ENCODE results near the gene AMT.
A peak's percentile ranks its signal among the peaks of the same experiment; 100 is the strongest.

The AMT gene

GRCh38 chr3:49387721-49388120 is 34.6 kb downstream of the AMT start:
- no peak for DNase-seq

GRCh38 chr3:49386056-49386756 is 36.1 kb downstream of the AMT start:
- DNase-seq = no peak

DNA sequence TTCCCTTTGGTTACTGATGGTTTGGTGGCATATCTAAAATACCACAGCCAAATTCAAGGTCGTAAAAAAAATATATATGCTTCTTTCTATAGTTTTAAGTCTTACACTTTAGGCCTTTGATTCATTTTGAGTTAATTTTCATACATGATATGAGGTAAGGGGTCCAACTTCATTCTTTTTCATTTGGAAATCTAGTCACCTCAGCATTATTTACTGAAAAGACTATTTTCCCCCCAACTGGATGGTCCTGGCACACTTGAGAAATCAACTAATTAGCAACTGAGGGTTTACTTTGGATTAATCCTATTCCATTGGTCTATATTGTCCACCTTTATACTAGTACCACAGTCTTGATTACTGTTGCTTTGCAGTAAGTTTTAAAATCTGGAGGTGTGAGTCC is 36.7 kb downstream of the AMT start:
- DNase-seq = no peak

DNA sequence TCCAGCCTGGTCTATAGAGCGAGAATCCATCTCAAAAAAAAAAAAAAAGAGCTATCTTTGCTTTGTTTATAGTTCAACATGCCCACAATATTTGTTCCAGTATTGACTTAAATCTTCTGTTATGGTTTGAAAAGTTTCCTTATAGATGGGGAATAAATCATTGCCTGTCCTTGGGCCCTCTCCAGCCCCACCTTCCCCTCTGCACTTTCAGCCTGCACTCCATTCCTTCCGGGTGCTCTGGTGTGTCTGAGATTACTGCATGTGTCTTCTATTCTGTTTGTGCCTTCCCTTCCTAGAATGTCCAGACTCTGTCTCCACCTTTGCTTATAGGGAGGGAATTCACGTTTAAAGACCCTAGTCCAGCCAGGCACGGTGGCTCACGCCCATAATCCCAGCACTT is 38.9 kb downstream of the AMT start:
- DNase-seq = no peak

GRCh38 chr3:49378249-49378895 is 43.9 kb downstream of the AMT start:
- no peak for DNase-seq

DNA sequence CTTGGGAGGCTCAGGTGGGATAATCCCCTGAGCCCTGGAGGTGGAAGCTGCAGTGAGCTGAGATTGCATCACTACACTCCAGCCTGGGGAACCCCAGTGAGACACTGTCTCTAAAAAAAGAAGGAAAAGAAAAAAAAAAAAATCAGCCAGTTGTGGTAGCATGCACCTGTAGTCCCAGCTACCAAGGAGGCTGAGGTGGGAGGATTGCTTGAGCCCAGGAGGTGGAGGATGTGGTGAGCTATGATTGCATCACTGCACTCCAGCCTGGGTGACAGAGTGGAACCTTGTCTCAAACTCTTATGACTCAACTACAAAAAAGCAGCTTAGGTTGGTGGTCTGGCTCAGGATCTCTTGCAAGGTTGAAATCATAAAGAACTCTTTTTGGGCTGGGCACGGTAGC is 44.8 kb downstream of the AMT start:
- peak; percentile 58 for DNase-seq

DNA sequence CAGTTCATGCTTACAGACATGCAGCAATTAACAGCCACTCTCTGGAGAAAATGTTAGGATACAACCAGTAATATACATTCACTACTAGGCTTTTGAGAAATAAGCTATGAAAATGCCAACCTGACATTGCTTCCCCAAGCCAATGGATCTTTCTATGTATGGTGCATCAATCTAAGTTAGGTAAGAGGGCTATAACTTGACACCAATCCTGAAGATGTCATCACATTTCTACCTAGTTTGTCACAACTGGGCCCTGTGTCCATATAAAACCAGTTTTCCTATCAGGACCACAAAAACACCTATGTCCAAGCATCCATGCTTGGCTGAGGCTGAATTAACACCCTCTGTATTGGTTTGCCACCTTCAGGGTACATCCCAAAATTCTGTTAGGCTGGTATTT is 50.3 kb downstream of the AMT start:
- DNase-seq = no peak

DNA sequence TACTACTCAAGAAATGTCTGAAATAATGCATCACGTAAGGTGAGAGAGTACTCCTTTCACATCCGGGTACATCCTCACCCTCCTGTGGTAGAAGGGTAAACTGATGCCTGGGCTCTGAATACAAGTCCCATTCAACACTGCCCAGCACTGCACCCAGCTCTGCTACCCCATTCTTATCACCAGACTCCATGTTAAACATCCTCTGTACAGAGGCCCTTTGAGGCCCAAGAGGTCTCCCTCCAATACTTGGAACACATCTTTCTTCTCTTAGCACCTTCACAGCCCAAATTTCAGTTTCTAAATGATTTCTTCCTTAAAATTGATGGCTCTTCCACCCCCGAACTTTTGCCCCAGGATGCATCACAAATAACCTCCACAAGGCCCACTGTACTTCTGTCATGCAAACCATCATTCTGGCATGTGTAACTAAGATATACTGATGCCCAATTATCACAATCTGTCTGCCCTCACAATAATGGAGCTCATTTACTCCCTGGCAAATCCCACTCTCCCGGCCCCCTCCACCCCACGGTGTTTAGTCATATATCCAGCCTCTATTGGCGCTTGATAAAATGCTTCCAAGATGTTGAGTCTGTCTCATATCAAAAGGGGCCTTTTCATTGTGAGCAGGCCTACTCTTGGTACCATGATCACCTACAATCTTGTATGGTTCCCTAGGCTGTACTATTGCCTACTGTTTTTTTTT is 51.5 kb downstream of the AMT start:
- no peak for DNase-seq
